CD8-positive, alpha-beta memory T cell (primary cell): ENCODE results near the gene RASGRP3. TPM values are rescaled to one million over a fixed set of nuclear protein-coding genes. Genes with fewer than 3 reads are reported as not detected.

Experiments used
- CTCF ChIA-PET: fragments of 350-600 bp; sonication (Branson Sonifier 250); formaldehyde crosslinking; loops from one replicate; lab custom pipeline; 2021; ENCODE audit warnings: antibody characterized with exemption; lab: Charles Lee
- POLR2A ChIA-PET: fragments of 350-600 bp; sonication (Branson Sonifier 250); formaldehyde crosslinking; loops from one replicate; lab custom pipeline; 2021; ENCODE audit warnings: antibody characterized with exemption; lab: Charles Lee
- DNase-seq, 5 donors: peaks; one replicate each; pipeline versions ENCODE4 v3.0.0 to v3.0.0-alpha.2; 2020 to 2022; ENCODE audit warnings: mixed read lengths in 1 of 5
- H3K27ac ChIP-seq: one replicate; pipeline ENCODE4 v1.7.0; 2013; ENCODE audit warnings: low read depth, mild to moderate bottlenecking, low read length, moderate library complexity
- H3K27me3 ChIP-seq: 2 replicates; pipeline ENCODE4 v1.7.0; 2013; ENCODE audit warnings: low read length, mild to moderate bottlenecking; ENCODE audit not compliant: insufficient read depth, poor library complexity, severe bottlenecking
- H3K36me3 ChIP-seq: 2 replicates; pipeline ENCODE4 v1.7.0; 2013; ENCODE audit warnings: mild to moderate bottlenecking, low read length, moderate library complexity; ENCODE audit not compliant: insufficient read depth
- H3K4me1 ChIP-seq: 2 replicates; pipeline ENCODE4 v1.7.0; 2013; ENCODE audit warnings: mild to moderate bottlenecking, low read length, moderate library complexity; ENCODE audit not compliant: insufficient read depth
- H3K4me3 ChIP-seq: 2 replicates; pipeline ENCODE4 v1.7.0; 2013; ENCODE audit warnings: mild to moderate bottlenecking, low read length
- H3K9me3 ChIP-seq: 2 replicates; pipeline ENCODE4 v1.7.0; 2013; ENCODE audit warnings: mild to moderate bottlenecking, low read length
- H3K27ac Mint-ChIP-seq, 8 donors: one replicate each; pipeline ENCODE4 v1.8.0; 2020 to 2021; ENCODE audit warnings: mixed read lengths in 8 of 8, mild to moderate bottlenecking in 6 of 8, inconsistent platforms in 3 of 8, moderate library complexity in 3 of 8
- H3K27me3 Mint-ChIP-seq, 2 donors: one replicate each; pipeline ENCODE4 v1.8.0; 2020 to 2021; ENCODE audit warnings: mixed read lengths in 2 of 2, mild to moderate bottlenecking in 1 of 2, moderate library complexity in 1 of 2
- H3K36me3 Mint-ChIP-seq, 3 donors: one replicate each; pipeline ENCODE4 v1.8.0; 2020 to 2021; ENCODE audit warnings: mixed read lengths in 3 of 3, inconsistent platforms in 1 of 3, mild to moderate bottlenecking in 1 of 3
- H3K4me1 Mint-ChIP-seq, 3 donors: one replicate each; pipeline ENCODE4 v1.8.0; 2020 to 2021; ENCODE audit warnings: mixed read lengths in 3 of 3, inconsistent platforms in 1 of 3, mild to moderate bottlenecking in 1 of 3
- H3K4me3 Mint-ChIP-seq, 7 donors: one replicate each; pipeline ENCODE4 v1.8.0; 2020 to 2021; ENCODE audit warnings: mixed read lengths in 7 of 7, mild to moderate bottlenecking in 6 of 7, moderate library complexity in 4 of 7, inconsistent platforms in 2 of 7
- H3K9me3 Mint-ChIP-seq, 5 donors: one replicate each; pipeline ENCODE4 v1.8.0; 2020 to 2022; ENCODE audit warnings: mixed read lengths in 5 of 5, mild to moderate bottlenecking in 3 of 5, moderate library complexity in 2 of 5, inconsistent platforms in 1 of 5
- polyA plus RNA-seq: library from polyadenylated mRNA; unstranded; fragments of 300-500 nt; fragmentation: Illumina TruSeq; gene quantifications from one replicate; pipeline ENCODE4 v1.2.3, GENCODE V29; 2021
- total RNA-seq, 2 experiments: library from RNA; stranded (reverse); gene quantifications; one replicate each; pipeline ENCODE4 v1.2.3, GENCODE V29; 2021

Gene RASGRP3
- total and polyA plus RNA-seq, 3 experiments from 2014 or later = 3.1 to 3.6 (median 3.5) TPM

GRCh38 chr2:33497221-33497650 lies 20.8 kb downstream of the RASGRP3 start:
- Mint-ChIP-seq H3K4me1 (peaks cover 34 to 51% (median 46%) of the 10 kb centered on the region in 3 donors), H3K27me3 (no peaks in the 10 kb centered on the region), H3K9me3 (no peaks in the 10 kb centered on the region), H3K4me3 (peak overlapping the region in 5 of 7 donors; percentile 9 to 32 (median 27)), H3K27ac (peak overlapping the region in 3 of 8 donors; percentile 6 to 41 (median 38)), H3K36me3 (peaks cover 0 to 5% (median 1%) of the 10 kb centered on the region in 3 donors)
- no peaks in the 10 kb centered on the region for H3K9me3 ChIP-seq
- H3K4me1 ChIP-seq = peaks cover 15% of the 10 kb centered on the region
- peak in 1 of 5 donors; percentile 54 for DNase-seq
- POLR2A ChIA-PET = interaction anchor here (1.8 kb wide), 1 partner anchor 21 kb away, joined by 7 read pairs; the partner anchor contains the start of gene RASGRP3
- no peak overlapping the region for H3K4me3 ChIP-seq
- CTCF ChIA-PET = no interaction called here
- H3K27ac ChIP-seq = no peak overlapping the region
- H3K36me3 ChIP-seq = no peaks in the 10 kb centered on the region
- H3K27me3 ChIP-seq = no peaks in the 10 kb centered on the region

GRCh38 chr2:33498291-33498956 lies 22.0 kb downstream of the RASGRP3 start:
- peaks cover 34 to 51% (median 46%) of the 10 kb centered on the region in 3 donors for H3K4me1 Mint-ChIP-seq
- no peaks in the 10 kb centered on the region for H3K27me3 ChIP-seq
- ChIA-PET POLR2A (interaction anchor here (1.8 kb wide), 1 partner anchor 22 kb away, joined by 7 read pairs; the partner anchor contains the start of gene RASGRP3), CTCF (interaction anchor here (0.7 kb wide), 1 partner anchor 23 kb away, joined by 3 read pairs; no protein-coding TSS in a partner anchor)
- no peak overlapping the region for H3K4me3 ChIP-seq
- no peak for DNase-seq
- no peaks in the 10 kb centered on the region for H3K9me3 Mint-ChIP-seq
- H3K4me3 Mint-ChIP-seq = peak overlapping the region in 4 of 7 donors; percentile 8 to 68 (median 44)
- no peak overlapping the region for H3K27ac ChIP-seq
- no peaks in the 10 kb centered on the region for H3K36me3 ChIP-seq
- H3K9me3 ChIP-seq = no peaks in the 10 kb centered on the region
- H3K27me3 Mint-ChIP-seq = no peaks in the 10 kb centered on the region
- peaks cover 15% of the 10 kb centered on the region for H3K4me1 ChIP-seq
- H3K36me3 Mint-ChIP-seq = peaks cover 0 to 5% (median 1%) of the 10 kb centered on the region in 3 donors
- H3K27ac Mint-ChIP-seq = peak overlapping the region in 5 of 8 donors; percentile 0 to 78 (median 42)

- CTCF ChIA-PET = no interaction called here
- POLR2A ChIA-PET = no interaction called here
- Histone ChIP-seq H3K27ac (no peak overlapping the region), H3K4me3 (no peak overlapping the region), H3K9me3 (no peaks in the 10 kb centered on the region), H3K4me1 (peaks cover 15% of the 10 kb centered on the region), H3K27me3 (no peaks in the 10 kb centered on the region), H3K36me3 (no peaks in the 10 kb centered on the region)
- peaks cover 31 to 37% (median 37%) of the 10 kb centered on the region in 3 donors for H3K4me1 Mint-ChIP-seq
- no peaks in the 10 kb centered on the region for H3K9me3 Mint-ChIP-seq
- H3K27ac Mint-ChIP-seq = no peak overlapping the region
- no peak overlapping the region for H3K4me3 Mint-ChIP-seq
- H3K36me3 Mint-ChIP-seq = peaks cover 0 to 5% (median 1%) of the 10 kb centered on the region in 3 donors
- no peak for DNase-seq
- H3K27me3 Mint-ChIP-seq = no peaks in the 10 kb centered on the region
Observed at GRCh38 chr2:33500177-33500576, 23.7 kb downstream of the RASGRP3 start.

- Mint-ChIP-seq H3K36me3 (peaks cover 0 to 5% (median 1%) of the 10 kb centered on the region in 3 donors), H3K27ac (no peak overlapping the region), H3K4me3 (peak overlapping the region in 1 of 7 donors; percentile 5), H3K4me1 (peaks cover 17 to 18% (median 18%) of the 10 kb centered on the region in 3 donors), H3K9me3 (no peaks in the 10 kb centered on the region), H3K27me3 (peaks cover 0 to 1% of the 10 kb centered on the region in 2 donors)
- no peak for DNase-seq
- CTCF ChIA-PET = interaction anchor here (1.1 kb wide), 1 partner anchor 26 kb away, joined by 5 read pairs; no protein-coding TSS in a partner anchor
- Histone ChIP-seq H3K27me3 (no peaks in the 10 kb centered on the region), H3K27ac (no peak overlapping the region), H3K9me3 (no peaks in the 10 kb centered on the region), H3K36me3 (no peaks in the 10 kb centered on the region), H3K4me3 (no peak overlapping the region), H3K4me1 (peaks cover 15% of the 10 kb centered on the region)
- POLR2A ChIA-PET = no interaction called here
Observed at GRCh38 chr2:33502025-33502424, 25.6 kb downstream of the RASGRP3 start.

- no peak overlapping the region for H3K27ac ChIP-seq
- CTCF ChIA-PET = no interaction called here
- H3K27me3 ChIP-seq = no peaks in the 10 kb centered on the region
- H3K36me3 ChIP-seq = no peaks in the 10 kb centered on the region
- Mint-ChIP-seq H3K4me3 (no peak overlapping the region), H3K9me3 (peaks cover 0 to 2% (median 0%) of the 10 kb centered on the region in 5 donors), H3K27ac (no peak overlapping the region), H3K4me1 (peaks cover 8 to 9% (median 8%) of the 10 kb centered on the region in 3 donors), H3K36me3 (peaks cover 0 to 5% (median 1%) of the 10 kb centered on the region in 3 donors), H3K27me3 (peaks cover 0 to 3% of the 10 kb centered on the region in 2 donors)
- H3K9me3 ChIP-seq = no peaks in the 10 kb centered on the region
- POLR2A ChIA-PET = no interaction called here
- no peak overlapping the region for H3K4me3 ChIP-seq
- peaks cover 6% of the 10 kb centered on the region for H3K4me1 ChIP-seq
- no peak for DNase-seq
Observed at GRCh38 chr2:33503002-33503401, 26.6 kb downstream of the RASGRP3 start.

- CTCF ChIA-PET = no interaction called here
- no peak overlapping the region for H3K27ac Mint-ChIP-seq
- H3K4me3 Mint-ChIP-seq = no peak overlapping the region
- Histone ChIP-seq H3K36me3 (no peaks in the 10 kb centered on the region), H3K4me1 (no peaks in the 10 kb centered on the region), H3K27me3 (no peaks in the 10 kb centered on the region), H3K27ac (no peak overlapping the region), H3K9me3 (no peaks in the 10 kb centered on the region), H3K4me3 (no peak overlapping the region)
- peaks cover 0 to 3% of the 10 kb centered on the region in 2 donors for H3K27me3 Mint-ChIP-seq
- DNase-seq = no peak
- POLR2A ChIA-PET = no interaction called here
- H3K9me3 Mint-ChIP-seq = peaks cover 0 to 2% (median 0%) of the 10 kb centered on the region in 5 donors
- H3K36me3 Mint-ChIP-seq = no peaks in the 10 kb centered on the region
- no peaks in the 10 kb centered on the region for H3K4me1 Mint-ChIP-seq
Observed at GRCh38 chr2:33505966-33506365, 29.5 kb downstream of the RASGRP3 start.

- no peak overlapping the region for H3K4me3 Mint-ChIP-seq
- Histone ChIP-seq H3K36me3 (no peaks in the 10 kb centered on the region), H3K27me3 (no peaks in the 10 kb centered on the region), H3K27ac (no peak overlapping the region), H3K9me3 (no peaks in the 10 kb centered on the region), H3K4me3 (no peak overlapping the region), H3K4me1 (no peaks in the 10 kb centered on the region)
- peaks cover 0 to 2% (median 0%) of the 10 kb centered on the region in 5 donors for H3K9me3 Mint-ChIP-seq
- POLR2A ChIA-PET = no interaction called here
- peaks cover 0 to under 1% (median under 1%) of the 10 kb centered on the region in 3 donors for H3K36me3 Mint-ChIP-seq
- CTCF ChIA-PET = no interaction called here
- H3K27ac Mint-ChIP-seq = no peak overlapping the region
- peaks cover 0 to 3% of the 10 kb centered on the region in 2 donors for H3K27me3 Mint-ChIP-seq
- no peaks in the 10 kb centered on the region for H3K4me1 Mint-ChIP-seq
- no peak for DNase-seq
Observed at GRCh38 chr2:33509908-33510585, 33.6 kb downstream of the RASGRP3 start.

GRCh38 chr2:33510586-33510968 lies 34.1 kb downstream of the RASGRP3 start:
- H3K4me1 Mint-ChIP-seq = no peaks in the 10 kb centered on the region
- peaks cover 0 to 5% (median 4%) of the 10 kb centered on the region in 3 donors for H3K36me3 Mint-ChIP-seq
- H3K27me3 Mint-ChIP-seq = peaks cover 0 to 3% of the 10 kb centered on the region in 2 donors
- H3K9me3 ChIP-seq = no peaks in the 10 kb centered on the region
- no peaks in the 10 kb centered on the region for H3K27me3 ChIP-seq
- H3K27ac ChIP-seq = no peak overlapping the region
- H3K36me3 ChIP-seq = no peaks in the 10 kb centered on the region
- ChIA-PET POLR2A (no interaction called here), CTCF (no interaction called here)
- DNase-seq = no peak
- H3K4me3 ChIP-seq = no peak overlapping the region
- H3K4me3 Mint-ChIP-seq = no peak overlapping the region
- H3K27ac Mint-ChIP-seq = no peak overlapping the region
- H3K4me1 ChIP-seq = no peaks in the 10 kb centered on the region
- H3K9me3 Mint-ChIP-seq = peaks cover 0 to 2% (median 0%) of the 10 kb centered on the region in 5 donors
